Nephron (organoid): ENCODE measurements around the gene ARHGEF3.
"Not testable (repeated sequence)": the region's sequence is repeated elsewhere in the genome, so short reads cannot be mapped to it uniquely, and the experiment has no call there.

Source experiments
- H3K27ac Mint-ChIP-seq, 3 experiments: 2 replicates each; pipeline ENCODE4 v1.8.0; 2020; ENCODE audit warnings: mixed read lengths in 3 of 3, mild to moderate bottlenecking in 2 of 3, moderate library complexity in 1 of 3
- H3K27me3 Mint-ChIP-seq: 2 replicates; pipeline ENCODE4 v1.8.0; 2021; ENCODE audit warnings: low read depth, mild to moderate bottlenecking, moderate library complexity, mixed read lengths
- H3K36me3 Mint-ChIP-seq: 2 replicates; pipeline ENCODE4 v1.8.0; 2020; ENCODE audit warnings: low read depth, mixed read lengths
- H3K4me1 Mint-ChIP-seq: 2 replicates; pipeline ENCODE4 v1.8.0; 2020; ENCODE audit warnings: mixed read lengths
- H3K4me3 Mint-ChIP-seq, 3 experiments: 2 replicates each; pipeline ENCODE4 v1.8.0; 2020; ENCODE audit warnings: mild to moderate bottlenecking in 3 of 3, mixed read lengths in 3 of 3, moderate library complexity in 2 of 3
- H3K9me3 Mint-ChIP-seq: 2 replicates; pipeline ENCODE4 v1.8.0; 2020; ENCODE audit warnings: mixed read lengths
- TF ChIP-seq, protein P1 (sequence below), 3 experiments: fragments of 200-600 bp; sonication (generic); IDR thresholded peaks; one replicate each; pipeline ENCODE4 v1.5.0; 2021; ENCODE audit warnings: antibody characterized with exemption in 3 of 3; ENCODE audit not compliant: unreplicated experiment in 3 of 3

ARHGEF3 gene

DNA sequence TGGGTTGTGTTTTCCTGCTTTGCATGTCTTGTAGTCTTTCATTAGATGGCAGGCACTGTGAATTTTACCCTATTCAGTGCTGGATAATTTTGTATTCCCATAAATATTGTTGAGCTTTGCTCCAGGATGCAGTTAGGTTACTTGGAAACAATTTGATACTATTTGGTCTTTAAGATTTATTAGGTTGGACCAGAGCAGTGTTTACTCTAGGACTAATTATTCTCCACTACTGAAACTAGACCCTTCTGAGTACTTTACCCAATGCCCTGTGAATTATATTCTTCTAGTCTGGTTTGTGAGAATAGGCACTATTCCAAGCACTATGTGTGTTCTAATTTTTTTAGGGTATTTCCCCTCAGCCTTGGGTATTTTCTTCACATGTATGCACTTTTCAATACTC, 80.9 kb downstream of the ARHGEF3 start:
- Mint-ChIP-seq H3K4me1 (peaks cover 31% of the 10 kb centered on the region), H3K27me3 (no peaks in the 10 kb centered on the region), H3K36me3 (peaks cover 49% of the 10 kb centered on the region), H3K9me3 (peaks cover 25% of the 10 kb centered on the region), H3K27ac (peak overlapping the region; percentile 75 to 87 (median 85)), H3K4me3 (no peak overlapping the region)
- TF ChIP-seq, protein P1, sequence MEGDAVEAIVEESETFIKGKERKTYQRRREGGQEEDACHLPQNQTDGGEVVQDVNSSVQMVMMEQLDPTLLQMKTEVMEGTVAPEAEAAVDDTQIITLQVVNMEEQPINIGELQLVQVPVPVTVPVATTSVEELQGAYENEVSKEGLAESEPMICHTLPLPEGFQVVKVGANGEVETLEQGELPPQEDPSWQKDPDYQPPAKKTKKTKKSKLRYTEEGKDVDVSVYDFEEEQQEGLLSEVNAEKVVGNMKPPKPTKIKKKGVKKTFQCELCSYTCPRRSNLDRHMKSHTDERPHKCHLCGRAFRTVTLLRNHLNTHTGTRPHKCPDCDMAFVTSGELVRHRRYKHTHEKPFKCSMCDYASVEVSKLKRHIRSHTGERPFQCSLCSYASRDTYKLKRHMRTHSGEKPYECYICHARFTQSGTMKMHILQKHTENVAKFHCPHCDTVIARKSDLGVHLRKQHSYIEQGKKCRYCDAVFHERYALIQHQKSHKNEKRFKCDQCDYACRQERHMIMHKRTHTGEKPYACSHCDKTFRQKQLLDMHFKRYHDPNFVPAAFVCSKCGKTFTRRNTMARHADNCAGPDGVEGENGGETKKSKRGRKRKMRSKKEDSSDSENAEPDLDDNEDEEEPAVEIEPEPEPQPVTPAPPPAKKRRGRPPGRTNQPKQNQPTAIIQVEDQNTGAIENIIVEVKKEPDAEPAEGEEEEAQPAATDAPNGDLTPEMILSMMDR (IDR thresholded peaks at IDR 0.05; ENCODE audit: unreplicated experiment in 3 of 3): no peak

DNA sequence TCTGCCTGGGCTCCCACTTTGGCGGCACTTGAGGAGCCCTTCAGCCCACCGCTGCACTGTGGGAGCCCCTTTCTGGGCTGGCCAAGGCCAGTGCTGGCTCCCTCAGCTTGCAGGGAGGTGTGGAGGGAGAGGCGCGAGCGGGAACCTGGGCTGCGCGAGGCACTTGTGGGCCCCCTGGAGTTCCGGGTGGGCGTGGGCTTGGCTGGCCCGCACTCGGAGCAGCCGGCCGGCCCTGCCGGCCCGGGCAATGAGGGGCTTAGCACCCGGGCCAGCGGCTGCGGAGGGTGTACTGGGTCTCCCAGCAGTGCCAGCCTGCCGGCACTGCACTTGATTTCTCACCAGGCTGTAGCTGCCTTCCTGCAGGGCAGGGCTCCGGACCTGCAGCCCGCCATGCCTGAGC, 82.9 kb downstream of the ARHGEF3 start:
- H3K4me1 Mint-ChIP-seq: peaks cover 25% of the 10 kb centered on the region
- not testable (repeated sequence) for H3K27ac Mint-ChIP-seq, H3K4me3 Mint-ChIP-seq, H3K27me3 Mint-ChIP-seq
- H3K36me3 Mint-ChIP-seq: peaks cover 38% of the 10 kb centered on the region
- H3K9me3 Mint-ChIP-seq: peaks cover 29% of the 10 kb centered on the region

DNA sequence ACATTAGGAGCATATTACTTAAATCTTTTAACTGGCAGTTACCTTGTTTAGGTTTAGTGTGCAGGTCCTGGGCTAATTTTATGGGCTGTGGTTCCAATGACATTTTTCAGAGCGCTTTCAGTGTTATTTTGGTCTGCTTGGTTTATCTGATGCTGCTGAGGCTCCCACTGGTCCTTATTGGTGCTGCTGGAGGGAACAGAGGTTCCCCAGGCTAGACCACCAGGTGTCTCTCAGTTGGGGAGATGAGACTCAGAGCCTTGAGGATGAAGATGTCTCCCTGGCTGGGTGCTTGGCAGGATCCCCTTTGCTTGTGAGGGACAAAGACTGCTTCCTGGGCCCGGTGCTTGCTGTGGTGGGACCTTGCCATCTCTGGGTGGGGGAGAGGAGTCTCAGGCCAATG, 90.4 kb downstream of the ARHGEF3 start:
- Mint-ChIP-seq H3K4me1 (no peaks in the 10 kb centered on the region), H3K4me3 (no peak overlapping the region), H3K9me3 (peaks cover 8% of the 10 kb centered on the region), H3K27me3 (no peaks in the 10 kb centered on the region), H3K36me3 (peaks cover 3% of the 10 kb centered on the region), H3K27ac (no peak overlapping the region)
- TF ChIP-seq, protein P1 (IDR thresholded peaks at IDR 0.05; ENCODE audit: unreplicated experiment in 3 of 3): no peak

DNA sequence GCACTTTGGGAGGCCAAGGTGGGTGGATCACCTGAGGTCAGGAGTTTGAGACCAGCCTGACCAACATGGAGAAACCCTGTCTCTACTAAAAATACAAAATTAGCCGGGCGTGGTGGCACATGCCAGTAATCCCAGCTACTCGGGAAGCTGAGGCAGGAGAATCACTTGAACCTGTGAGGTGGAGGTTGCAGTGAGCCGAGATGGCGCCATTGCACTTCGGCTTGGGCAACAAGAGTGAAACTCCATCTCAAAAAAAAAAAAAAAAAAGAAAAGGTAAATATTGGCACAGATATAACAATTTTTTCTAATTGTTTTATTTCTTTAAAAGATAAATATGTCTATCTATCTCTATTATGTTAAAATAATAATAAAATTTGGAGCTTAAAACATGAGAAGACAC, 94.3 kb downstream of the ARHGEF3 start:
- H3K36me3 Mint-ChIP-seq, H3K27me3 Mint-ChIP-seq, H3K4me3 Mint-ChIP-seq, H3K27ac Mint-ChIP-seq, H3K4me1 Mint-ChIP-seq: not testable (repeated sequence)
- H3K9me3 Mint-ChIP-seq: peaks cover 12% of the 10 kb centered on the region

DNA sequence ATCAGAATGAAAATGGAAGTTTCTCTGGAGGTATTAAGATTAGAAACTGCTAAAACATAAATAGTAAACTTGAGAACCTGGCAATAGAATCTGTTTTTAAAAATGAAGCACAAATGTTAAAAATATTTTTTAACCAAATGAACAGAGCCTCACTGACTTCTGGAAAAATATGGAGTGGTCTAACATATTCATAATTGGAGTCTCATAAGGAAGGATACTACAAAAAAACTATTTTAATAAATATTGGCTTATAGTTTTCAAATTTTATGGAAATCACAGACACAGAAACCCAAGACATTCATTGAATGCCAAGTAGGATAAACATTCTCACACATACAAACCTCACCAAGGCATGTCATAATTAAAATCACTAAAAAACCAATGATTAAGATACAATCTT, 95.1 kb downstream of the ARHGEF3 start:
- TF ChIP-seq, protein P1 (IDR thresholded peaks at IDR 0.05; ENCODE audit: unreplicated experiment in 3 of 3): no peak
- peaks cover 12% of the 10 kb centered on the region for H3K9me3 Mint-ChIP-seq
- H3K4me3 Mint-ChIP-seq: no peak overlapping the region
- H3K27me3 Mint-ChIP-seq: no peaks in the 10 kb centered on the region
- H3K4me1 Mint-ChIP-seq: peaks cover 5% of the 10 kb centered on the region
- H3K27ac Mint-ChIP-seq: no peak overlapping the region
- H3K36me3 Mint-ChIP-seq: peaks cover 3% of the 10 kb centered on the region

DNA sequence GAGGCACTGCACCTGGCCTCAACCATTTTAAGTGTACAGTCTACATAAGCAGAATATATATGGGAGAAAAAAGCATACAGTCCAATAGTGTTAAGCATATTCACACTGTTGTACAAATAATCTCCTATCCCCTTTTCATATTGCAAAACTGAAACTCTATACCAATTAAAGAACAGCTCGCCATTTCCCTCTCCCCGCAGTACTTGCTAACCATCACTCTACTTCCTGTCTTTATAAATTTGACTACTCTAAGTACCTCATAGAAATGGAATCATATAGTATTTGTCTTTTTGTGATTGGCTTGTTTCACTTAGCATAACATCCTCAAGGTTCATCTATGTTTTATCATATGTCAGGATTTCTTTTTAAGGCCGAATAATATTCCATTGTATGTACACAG, 97.0 kb downstream of the ARHGEF3 start:
- Mint-ChIP-seq H3K9me3 (peaks cover 12% of the 10 kb centered on the region), H3K27ac (no peak overlapping the region), H3K27me3 (no peaks in the 10 kb centered on the region), H3K4me3 (no peak overlapping the region), H3K36me3 (peaks cover 3% of the 10 kb centered on the region), H3K4me1 (peaks cover 5% of the 10 kb centered on the region)
- TF ChIP-seq, protein P1 (IDR thresholded peaks at IDR 0.05; ENCODE audit: unreplicated experiment in 3 of 3): no peak

DNA sequence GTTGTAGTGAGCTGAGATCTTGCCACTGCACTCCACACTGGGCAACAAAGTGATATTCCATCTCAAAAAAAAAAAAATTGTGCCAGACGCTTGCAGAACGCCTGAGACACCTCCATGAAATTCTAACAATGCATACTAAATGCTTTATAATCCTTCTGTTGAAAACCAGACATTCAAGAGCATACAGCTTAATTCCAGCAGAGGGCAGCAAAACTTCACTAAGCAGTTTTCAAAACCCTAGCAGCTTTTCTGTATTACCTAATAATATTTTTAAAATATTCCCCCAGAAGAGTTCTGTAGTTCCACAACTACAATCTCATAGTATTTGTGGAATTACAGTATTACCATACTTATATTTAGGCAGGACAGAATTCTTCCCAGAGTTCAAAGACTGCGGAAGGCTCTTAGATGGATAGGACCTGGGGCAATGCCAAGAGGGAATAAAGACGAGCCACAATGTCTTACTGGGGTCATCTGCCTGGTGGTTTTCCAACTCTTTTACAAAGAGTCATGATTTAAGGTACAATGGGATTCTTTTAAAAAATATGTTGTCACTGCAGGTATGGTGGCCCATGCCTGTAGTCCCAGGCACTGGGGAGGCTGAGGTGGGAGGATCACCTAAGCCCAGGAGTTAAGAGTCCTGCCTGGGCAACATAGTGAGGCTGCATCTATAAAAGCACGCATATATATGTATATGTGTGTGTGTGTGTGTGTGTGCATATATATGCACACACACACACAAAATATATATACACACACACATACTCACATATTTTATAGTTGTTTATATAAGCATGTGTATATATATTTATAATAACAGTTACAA, 99.0 kb downstream of the ARHGEF3 start:
- TF ChIP-seq, protein P1 (IDR thresholded peaks at IDR 0.05; ENCODE audit: unreplicated experiment in 3 of 3): peak; percentile 84 to 91 (median 88)
- Mint-ChIP-seq H3K27me3 (no peaks in the 10 kb centered on the region), H3K27ac (no peak overlapping the region), H3K4me1 (peaks cover 5% of the 10 kb centered on the region), H3K36me3 (peaks cover 3% of the 10 kb centered on the region), H3K4me3 (no peak overlapping the region), H3K9me3 (peaks cover 12% of the 10 kb centered on the region)
